ENCODE measurements around the gene LAMC3. TPM values are rescaled to one million over a fixed set of nuclear protein-coding genes. Genes with fewer than 3 reads are reported as not detected.

Gene LAMC3
- total and polyA plus RNA-seq, 2 experiments from 2014 or later: 29.5 to 43.4 TPM

DNA sequence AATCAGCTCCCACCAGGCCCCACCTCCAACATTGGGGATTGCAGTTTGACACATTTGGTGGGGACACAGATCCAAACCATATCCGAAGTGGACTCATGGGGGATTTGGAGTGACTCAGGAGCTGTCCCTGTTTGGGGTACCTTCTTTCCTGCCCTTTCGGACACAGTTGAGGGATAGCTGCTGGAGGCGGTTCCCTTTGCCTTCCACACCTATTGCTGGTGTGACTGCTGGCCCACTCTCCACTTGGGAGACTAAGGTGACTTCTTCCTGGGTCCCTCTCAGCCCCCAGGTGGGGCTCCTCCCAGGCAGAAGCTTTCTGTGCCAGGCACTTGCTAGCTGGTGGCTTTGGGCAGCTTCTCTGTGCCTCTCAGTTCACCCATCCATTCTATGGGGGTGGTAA lies 26.6 kb downstream of the LAMC3 start:
- no peak overlapping the region for H3K4me3 ChIP-seq
- no peaks in the 10 kb centered on the region for H3K36me3 ChIP-seq (replicated peaks; ENCODE audit: insufficient read depth, low read depth)
- no peak for TF ChIP-seq EZH2 (IDR thresholded peaks at IDR 0.05; ENCODE audit: borderline replicate concordance)
- no peak for TF ChIP-seq EZH2phosphoT487 (IDR thresholded peaks at IDR 0.05; ENCODE audit: low read depth, severe bottlenecking, unreplicated experiment)
- TF ChIP-seq, protein P1, sequence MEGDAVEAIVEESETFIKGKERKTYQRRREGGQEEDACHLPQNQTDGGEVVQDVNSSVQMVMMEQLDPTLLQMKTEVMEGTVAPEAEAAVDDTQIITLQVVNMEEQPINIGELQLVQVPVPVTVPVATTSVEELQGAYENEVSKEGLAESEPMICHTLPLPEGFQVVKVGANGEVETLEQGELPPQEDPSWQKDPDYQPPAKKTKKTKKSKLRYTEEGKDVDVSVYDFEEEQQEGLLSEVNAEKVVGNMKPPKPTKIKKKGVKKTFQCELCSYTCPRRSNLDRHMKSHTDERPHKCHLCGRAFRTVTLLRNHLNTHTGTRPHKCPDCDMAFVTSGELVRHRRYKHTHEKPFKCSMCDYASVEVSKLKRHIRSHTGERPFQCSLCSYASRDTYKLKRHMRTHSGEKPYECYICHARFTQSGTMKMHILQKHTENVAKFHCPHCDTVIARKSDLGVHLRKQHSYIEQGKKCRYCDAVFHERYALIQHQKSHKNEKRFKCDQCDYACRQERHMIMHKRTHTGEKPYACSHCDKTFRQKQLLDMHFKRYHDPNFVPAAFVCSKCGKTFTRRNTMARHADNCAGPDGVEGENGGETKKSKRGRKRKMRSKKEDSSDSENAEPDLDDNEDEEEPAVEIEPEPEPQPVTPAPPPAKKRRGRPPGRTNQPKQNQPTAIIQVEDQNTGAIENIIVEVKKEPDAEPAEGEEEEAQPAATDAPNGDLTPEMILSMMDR (IDR thresholded peaks at IDR 0.05; ENCODE audit: poor library complexity): no peak
- no peaks in the 10 kb centered on the region for H3K79me2 ChIP-seq
- H4K20me1 ChIP-seq (ENCODE audit: insufficient read depth, poor library complexity, severe bottlenecking): no peaks in the 10 kb centered on the region
- H3K9me3 ChIP-seq (ENCODE audit: low read depth): no peaks in the 10 kb centered on the region
- 94% methylated on average over 3 of the region's 3 CpGs for WGBS (ENCODE audit: low lambda C conversion rate, missing lambda C conversion rate)
- no peaks in the 10 kb centered on the region for H3K27me3 ChIP-seq
- DNase-seq (ENCODE audit: low spot score): no peak
- H2AFZ ChIP-seq: no peak overlapping the region
- no peaks in the 10 kb centered on the region for H3K9me2 ChIP-seq (replicated peaks; ENCODE audit: insufficient read depth)
- no peak overlapping the region for H3K27ac ChIP-seq
- peaks cover 13% of the 10 kb centered on the region for H3K4me1 ChIP-seq (ENCODE audit: insufficient read depth)
- H3K4me2 ChIP-seq: no peak overlapping the region

DNA sequence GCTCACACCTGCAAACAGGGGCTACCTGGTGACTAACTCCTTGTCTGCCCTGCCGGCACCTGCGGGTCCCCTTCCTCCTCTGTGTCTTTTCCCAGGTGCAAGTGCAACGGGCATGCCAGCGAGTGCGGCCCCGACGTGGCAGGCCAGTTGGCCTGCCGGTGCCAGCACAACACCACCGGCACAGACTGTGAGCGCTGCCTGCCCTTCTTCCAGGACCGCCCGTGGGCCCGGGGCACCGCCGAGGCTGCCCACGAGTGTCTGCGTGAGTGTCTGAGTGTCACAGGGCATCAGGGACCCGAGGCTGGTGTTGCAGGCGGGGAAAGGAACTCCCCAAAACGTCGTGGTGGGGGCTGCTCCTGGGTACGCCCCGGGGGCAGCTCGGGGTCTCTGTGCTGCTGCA lies 27.1 kb downstream of the LAMC3 start:
- Histone ChIP-seq H3K27ac (no peak overlapping the region), H3K9me2 (replicated peaks; ENCODE audit: insufficient read depth) (no peaks in the 10 kb centered on the region), H3K79me2 (no peaks in the 10 kb centered on the region), H3K4me3 (no peak overlapping the region), H2AFZ (no peak overlapping the region), H3K27me3 (no peaks in the 10 kb centered on the region), H3K9me3 (ENCODE audit: low read depth) (no peaks in the 10 kb centered on the region), H3K36me3 (replicated peaks; ENCODE audit: insufficient read depth, low read depth) (no peaks in the 10 kb centered on the region), H3K4me1 (ENCODE audit: insufficient read depth) (peaks cover 13% of the 10 kb centered on the region), H3K4me2 (no peak overlapping the region), H4K20me1 (ENCODE audit: insufficient read depth, poor library complexity, severe bottlenecking) (no peaks in the 10 kb centered on the region)
- TF ChIP-seq, protein P1 (IDR thresholded peaks at IDR 0.05; ENCODE audit: poor library complexity): no peak
- TF ChIP-seq EZH2 (IDR thresholded peaks at IDR 0.05; ENCODE audit: borderline replicate concordance): no peak
- TF ChIP-seq EZH2phosphoT487 (IDR thresholded peaks at IDR 0.05; ENCODE audit: low read depth, severe bottlenecking, unreplicated experiment): no peak
- DNase-seq (ENCODE audit: low spot score): no peak
- 91% methylated on average over 24 of the region's 24 CpGs for WGBS (ENCODE audit: low lambda C conversion rate, missing lambda C conversion rate)

DNA sequence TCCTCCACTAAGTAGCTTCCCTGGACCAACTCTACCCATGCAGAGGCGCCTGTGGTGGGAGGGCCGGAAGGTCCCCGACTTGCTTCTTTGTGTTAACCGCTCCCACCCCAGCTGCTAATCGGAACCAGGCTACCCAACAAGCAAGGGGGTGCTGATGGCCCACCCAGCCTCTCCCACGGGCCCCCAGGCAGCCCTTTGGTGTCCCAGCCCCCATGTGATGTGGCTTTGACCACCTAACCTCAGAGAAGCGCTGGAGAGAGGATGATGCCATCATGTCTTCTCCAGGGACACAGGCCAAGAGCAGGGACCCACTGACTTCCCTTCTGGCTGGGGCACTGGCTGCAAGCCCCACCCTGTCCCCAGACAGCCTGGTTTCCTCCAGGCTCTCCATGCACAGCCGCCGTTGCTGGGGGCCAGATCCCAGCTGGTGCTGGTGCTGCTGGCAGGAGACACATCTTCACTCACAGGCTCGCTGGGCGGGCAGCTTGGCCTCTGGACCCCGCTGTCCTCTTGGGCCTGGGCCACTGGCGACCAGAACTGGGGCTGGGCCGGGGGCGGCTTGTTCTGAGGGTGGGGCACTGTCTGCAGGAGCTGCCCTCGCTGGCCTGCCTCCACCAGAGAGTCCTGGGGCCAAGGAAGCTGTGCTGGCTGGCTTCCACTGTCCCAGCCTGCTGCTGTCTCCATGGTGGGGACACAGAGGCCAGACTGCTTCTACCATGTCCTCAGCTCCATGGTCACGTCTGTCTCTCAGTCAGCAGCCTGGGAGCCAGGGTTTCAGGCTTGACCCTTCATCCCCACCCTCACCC lies 27.8 kb downstream of the LAMC3 start:
- DNase-seq (ENCODE audit: low spot score): no peak
- Histone ChIP-seq H3K4me1 (ENCODE audit: insufficient read depth) (peaks cover 13% of the 10 kb centered on the region), H3K27me3 (no peaks in the 10 kb centered on the region), H3K36me3 (replicated peaks; ENCODE audit: insufficient read depth, low read depth) (no peaks in the 10 kb centered on the region), H3K4me3 (no peak overlapping the region), H3K9me3 (ENCODE audit: low read depth) (no peaks in the 10 kb centered on the region), H3K4me2 (no peak overlapping the region), H2AFZ (no peak overlapping the region), H3K27ac (peak overlapping the region; percentile 59), H3K79me2 (no peaks in the 10 kb centered on the region), H4K20me1 (ENCODE audit: insufficient read depth, poor library complexity, severe bottlenecking) (no peaks in the 10 kb centered on the region), H3K9me2 (replicated peaks; ENCODE audit: insufficient read depth) (no peaks in the 10 kb centered on the region)
- 68% methylated on average over 15 of the region's 17 CpGs for WGBS (ENCODE audit: low lambda C conversion rate, missing lambda C conversion rate)
- TF ChIP-seq, protein P1 (IDR thresholded peaks at IDR 0.05; ENCODE audit: poor library complexity): no peak
- no peak for TF ChIP-seq EZH2 (IDR thresholded peaks at IDR 0.05; ENCODE audit: borderline replicate concordance)
- no peak for TF ChIP-seq EZH2phosphoT487 (IDR thresholded peaks at IDR 0.05; ENCODE audit: low read depth, severe bottlenecking, unreplicated experiment)
